SHP77 (cell line): Measurements from ENCODE around the gene TRIM62.

Experiments
- DNase-seq, 2 experiments: peaks; one replicate each; lab custom pipeline; 2025; lab: John Stamatoyannopoulos, UW

TRIM62 gene

GRCh38 chr1:33097762-33098161, 84.1 kb downstream of the TRIM62 start:
- no peak for DNase-seq

- no peak for DNase-seq
Observed at GRCh38 chr1:33097137-33097611, 84.7 kb downstream of the TRIM62 start.

- no peak for DNase-seq
Observed at GRCh38 chr1:33096363-33097005, 85.4 kb downstream of the TRIM62 start.
